Measurements from ENCODE around the gene CTBP2. TPM values are rescaled to one million over a fixed set of nuclear protein-coding genes. Genes with fewer than 3 reads are reported as not detected.

CTBP2 gene
- total and polyA plus RNA-seq, 10 of the 15 experiments (the other 5 are each of a cell fraction or from before 2014, with no cell fraction given), result 0.02 to 0.72 (median 0.06) TPM; not detected in 2

- no peak for FAIRE-seq
- H3K79me2 ChIP-seq (ENCODE audit: control insufficient read depth, insufficient read depth, low read length), result no peaks in the 10 kb centered on the region
- WGBS (ENCODE audit: insufficient coverage, insufficient replicate concordance, low lambda C conversion rate, missing lambda C conversion rate), result 50% methylated on average over 6 of the region's 6 CpGs
Measured at GRCh38 chr10:125007436-125007835, 152.9 kb downstream of the CTBP2 start.

More at GRCh38 chr10:125007436-125007835, 152.9 kb downstream of the CTBP2 start:
- in situ Hi-C loops (cut with MboI), result no loop called here
- Histone ChIP-seq H3K27ac (ENCODE audit: control insufficient read depth, insufficient read depth) (no peak overlapping the region), H3K9me3 (replicated peaks; ENCODE audit: control insufficient read depth, insufficient read depth, low read length) (no peaks in the 10 kb centered on the region), H3K4me3 (no peak overlapping the region), H3K9ac (ENCODE audit: control insufficient read depth, insufficient read depth, low read length) (no peak overlapping the region), H3K4me1 (ENCODE audit: control insufficient read depth, insufficient read depth, low read length) (no peaks in the 10 kb centered on the region), H3K36me3 (ENCODE audit: control insufficient read depth in 2 of 2, insufficient read depth in 2 of 2, low read length in 1 of 2) (no peaks in the 10 kb centered on the region), H4K20me1 (ENCODE audit: control insufficient read depth, insufficient read depth) (no peaks in the 10 kb centered on the region), H3K27me3 (replicated peaks in 1 of 2; ENCODE audit: control insufficient read depth in 2 of 2, insufficient read depth in 2 of 2, low read length in 1 of 2) (no peaks in the 10 kb centered on the region), H2AFZ (ENCODE audit: control insufficient read depth, low read depth, low read length) (no peak overlapping the region), H3K4me2 (ENCODE audit: control insufficient read depth, insufficient read depth) (no peak overlapping the region)
- ChIA-PET CTCF (no interaction called here), POLR2A (no interaction called here), SMC1A (ENCODE audit: uncharacterized antibody, unreplicated experiment) (no interaction called here), RAD21 (ENCODE audit: unreplicated experiment) (no interaction called here)
- no peak for ATAC-seq
- TF ChIP-seq GATAD2B (conservative IDR thresholded peaks at IDR 0.05; ENCODE audit: low read depth) (no peak), ASH2L (IDR thresholded peaks at IDR 0.05; ENCODE audit: borderline replicate concordance, low read depth) (no peak), RCOR1 (conservative IDR thresholded peaks at IDR 0.05; ENCODE audit: low read depth, low read length) (no peak), SMARCA5 (IDR thresholded peaks at IDR 0.05) (no peak), JUND (IDR thresholded peaks at IDR 0.05; ENCODE audit: low read depth, low read length) (no peak), NR2F1 (conservative IDR thresholded peaks at IDR 0.05) (no peak), BCL3 (IDR thresholded peaks at IDR 0.05; ENCODE audit: borderline replicate concordance, insufficient read depth, low read depth, low read length, poor library complexity, severe bottlenecking) (no peak), NR2C2 (IDR thresholded peaks at IDR 0.05; ENCODE audit: borderline replicate concordance, control insufficient read depth, insufficient read length, low read depth) (no peak), RBBP5 (conservative IDR thresholded peaks at IDR 0.05) (no peak), ZNF274 (IDR thresholded peaks at IDR 0.05; ENCODE audit: insufficient read depth, insufficient read length) (no peak), IRF4 (IDR thresholded peaks at IDR 0.05; ENCODE audit: low read depth, low read length) (no peak), MYC (IDR thresholded peaks at IDR 0.05; ENCODE audit: insufficient read depth, insufficient read length, insufficient replicate concordance, low read length, severe bottlenecking) (no peak), ZBTB33 (IDR thresholded peaks at IDR 0.05) (no peak)
- BruUV-seq (replicated peaks), result no TSS peak
- intact Hi-C loops (cut with micrococcal nuclease; ENCODE audit: unreplicated experiment), result no loop called here
- DNase-seq (ENCODE audit: low read depth, low spot score), result no peak

All from GM12878 (cell line).